Caco-2 (cell line): ENCODE data around the gene RNLS. TPM values are rescaled to one million over a fixed set of nuclear protein-coding genes. Genes with fewer than 3 reads are reported as not detected.

ENCODE experiments used
- BruUV-seq: library from RNA; stranded (reverse); fragments of 400-500 nt; replicated peaks from 2 replicates; lab custom pipeline; 2021; lab: Mats Ljungman, UMichigan
- CTCF ChIA-PET: fragments of 300-600 bp; sonication (Branson Sonifier 250); formaldehyde crosslinking; loops from one replicate; lab custom pipeline; 2022; ENCODE audit warnings: antibody characterized with exemption; lab: Charles Lee
- POLR2A ChIA-PET: fragments of 300-600 bp; sonication (Branson Sonifier 250); formaldehyde crosslinking; loops from one replicate; lab custom pipeline; 2022; ENCODE audit warnings: antibody characterized with exemption; lab: Charles Lee
- DNase-seq, 2 experiments: peaks; one replicate each; pipeline versions ENCODE4 v3.0.0 to v3.0.0-alpha.2; 2020 to 2022
- H3K27me3 ChIP-seq: replicated peaks from 2 replicates; pipeline ENCODE4 v1.6.0; 2011; ENCODE audit warnings: low read length; ENCODE audit not compliant: control insufficient read depth, insufficient read depth
- H3K36me3 ChIP-seq: 2 replicates; pipeline ENCODE4 v1.5.1; 2011; ENCODE audit warnings: low read length; ENCODE audit not compliant: control insufficient read depth, insufficient read depth
- H3K4me1 ChIP-seq: fragments of 250-450 bp; sonication (Bioruptor Pico); 2 replicates; pipeline ENCODE4 v1.5.1; 2020; ENCODE audit warnings: mild to moderate bottlenecking
- H3K4me3 ChIP-seq: 2 replicates; pipeline ENCODE4 v1.5.1; 2011; ENCODE audit warnings: low read depth, mild to moderate bottlenecking, control low read depth, low read length
- H3K9me3 ChIP-seq: fragments of 250-450 bp; sonication (Bioruptor Pico); 2 replicates; pipeline ENCODE4 v1.5.1; 2020; ENCODE audit warnings: mild to moderate bottlenecking, moderate library complexity
- H3K27ac Mint-ChIP-seq: one replicate; pipeline ENCODE4 v1.8.0; 2022; ENCODE audit warnings: mixed read lengths; ENCODE audit not compliant: unreplicated experiment
- H3K27me3 Mint-ChIP-seq: one replicate; pipeline ENCODE4 v1.8.0; 2022; ENCODE audit warnings: mixed read lengths; ENCODE audit not compliant: insufficient read depth, unreplicated experiment
- H3K36me3 Mint-ChIP-seq: one replicate; pipeline ENCODE4 v1.8.0; 2022; ENCODE audit warnings: mild to moderate bottlenecking, mixed read lengths; ENCODE audit not compliant: insufficient read depth, unreplicated experiment
- H3K4me1 Mint-ChIP-seq: one replicate; pipeline ENCODE4 v1.8.0; 2022; ENCODE audit warnings: low read depth, mixed read lengths; ENCODE audit not compliant: unreplicated experiment
- H3K4me3 Mint-ChIP-seq: one replicate; pipeline ENCODE4 v1.8.0; 2022; ENCODE audit warnings: mild to moderate bottlenecking, moderate library complexity, mixed read lengths; ENCODE audit not compliant: unreplicated experiment
- H3K9me3 Mint-ChIP-seq: one replicate; pipeline ENCODE4 v1.8.0; 2022; ENCODE audit warnings: mixed read lengths; ENCODE audit not compliant: unreplicated experiment
- intact Hi-C: fragments of 100-400 bp; cut with micrococcal nuclease; formaldehyde crosslinking; loops from one replicate; pipeline ENCODE4 v1.10.0; 2022; ENCODE audit not compliant: unreplicated experiment
- total RNA-seq: library from RNA; stranded (reverse); gene quantifications from 2 replicates; pipeline ENCODE4 v1.2.3, GENCODE V29; 2022
- TF ChIP-seq, protein P1 (sequence below), 2 experiments: fragments of 200-600 bp in 1 of 2; IDR thresholded peaks; 1 replicate in 1 of 2; 2 replicates in 1 of 2; pipeline versions ENCODE4 v1.5.1 to v1.8.0; 2011 to 2022; ENCODE audit warnings: antibody characterized with exemption in 1 of 2, control low read depth in 1 of 2, inconsistent platforms in 1 of 2, low read depth in 1 of 2, low read length in 1 of 2, mild to moderate bottlenecking in 1 of 2, moderate library complexity in 1 of 2; ENCODE audit not compliant: insufficient read depth in 1 of 2, severe bottlenecking in 1 of 2, unreplicated experiment in 1 of 2

RNLS gene
- total RNA-seq, 1 experiment from 2014 or later, result 5.7 TPM

DNA sequence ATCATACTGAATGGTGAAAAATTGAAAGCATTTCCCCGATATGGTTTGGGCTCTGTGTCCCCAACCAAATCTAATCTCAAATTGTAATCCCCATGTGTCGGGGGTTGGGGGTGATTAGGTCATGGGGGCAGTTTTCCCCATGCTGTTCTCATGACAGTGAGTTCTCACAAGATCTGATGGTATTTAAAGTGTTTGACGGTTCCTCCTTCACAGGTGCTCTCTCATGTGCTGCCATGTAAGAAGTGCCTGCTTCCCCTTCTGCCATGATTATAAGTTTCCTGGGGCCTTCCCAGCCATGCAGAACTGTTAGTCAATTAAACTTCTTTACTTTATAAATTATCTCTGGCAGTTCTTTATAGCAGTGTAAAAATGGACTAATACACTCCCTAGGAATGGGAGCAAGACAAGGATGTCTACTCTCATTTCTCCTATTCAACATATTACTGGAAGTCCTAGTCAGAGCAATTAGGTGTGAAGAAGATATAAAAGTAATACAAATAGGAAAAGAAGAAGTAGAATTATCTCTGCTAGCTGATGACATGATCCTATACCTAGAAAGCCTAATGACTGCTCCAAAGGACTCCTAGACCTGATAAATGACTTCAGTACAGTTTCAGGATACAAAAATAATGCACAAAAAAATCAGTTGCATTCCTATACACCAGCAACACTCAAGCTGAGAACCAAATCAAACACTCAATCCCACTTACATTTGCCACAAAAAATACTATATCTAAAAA, 260.6 kb downstream of the RNLS start:
- BruUV-seq, result no TSS peak
- H3K4me3 ChIP-seq, result no peak overlapping the region
- CTCF ChIA-PET, result no interaction called here
- Mint-ChIP-seq H3K4me1 (no peaks in the 10 kb centered on the region), H3K4me3 (no peak overlapping the region), H3K36me3 (no peaks in the 10 kb centered on the region), H3K27ac (no peak overlapping the region), H3K9me3 (peaks cover 43% of the 10 kb centered on the region), H3K27me3 (peaks cover 3% of the 10 kb centered on the region)
- TF ChIP-seq, protein P1, sequence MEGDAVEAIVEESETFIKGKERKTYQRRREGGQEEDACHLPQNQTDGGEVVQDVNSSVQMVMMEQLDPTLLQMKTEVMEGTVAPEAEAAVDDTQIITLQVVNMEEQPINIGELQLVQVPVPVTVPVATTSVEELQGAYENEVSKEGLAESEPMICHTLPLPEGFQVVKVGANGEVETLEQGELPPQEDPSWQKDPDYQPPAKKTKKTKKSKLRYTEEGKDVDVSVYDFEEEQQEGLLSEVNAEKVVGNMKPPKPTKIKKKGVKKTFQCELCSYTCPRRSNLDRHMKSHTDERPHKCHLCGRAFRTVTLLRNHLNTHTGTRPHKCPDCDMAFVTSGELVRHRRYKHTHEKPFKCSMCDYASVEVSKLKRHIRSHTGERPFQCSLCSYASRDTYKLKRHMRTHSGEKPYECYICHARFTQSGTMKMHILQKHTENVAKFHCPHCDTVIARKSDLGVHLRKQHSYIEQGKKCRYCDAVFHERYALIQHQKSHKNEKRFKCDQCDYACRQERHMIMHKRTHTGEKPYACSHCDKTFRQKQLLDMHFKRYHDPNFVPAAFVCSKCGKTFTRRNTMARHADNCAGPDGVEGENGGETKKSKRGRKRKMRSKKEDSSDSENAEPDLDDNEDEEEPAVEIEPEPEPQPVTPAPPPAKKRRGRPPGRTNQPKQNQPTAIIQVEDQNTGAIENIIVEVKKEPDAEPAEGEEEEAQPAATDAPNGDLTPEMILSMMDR (IDR thresholded peaks at IDR 0.05; ENCODE audit: insufficient read depth in 1 of 2, low read depth in 1 of 2, low read length in 1 of 2, severe bottlenecking in 1 of 2, unreplicated experiment in 1 of 2), result no peak
- no peaks in the 10 kb centered on the region for H3K27me3 ChIP-seq
- intact Hi-C loops, result no loop called here
- no peaks in the 10 kb centered on the region for H3K4me1 ChIP-seq
- no peak for DNase-seq
- POLR2A ChIA-PET, result no interaction called here
- H3K36me3 ChIP-seq, result no peaks in the 10 kb centered on the region
- peaks cover 16% of the 10 kb centered on the region; the same call in 1 of the 2 replicates for H3K9me3 ChIP-seq

DNA sequence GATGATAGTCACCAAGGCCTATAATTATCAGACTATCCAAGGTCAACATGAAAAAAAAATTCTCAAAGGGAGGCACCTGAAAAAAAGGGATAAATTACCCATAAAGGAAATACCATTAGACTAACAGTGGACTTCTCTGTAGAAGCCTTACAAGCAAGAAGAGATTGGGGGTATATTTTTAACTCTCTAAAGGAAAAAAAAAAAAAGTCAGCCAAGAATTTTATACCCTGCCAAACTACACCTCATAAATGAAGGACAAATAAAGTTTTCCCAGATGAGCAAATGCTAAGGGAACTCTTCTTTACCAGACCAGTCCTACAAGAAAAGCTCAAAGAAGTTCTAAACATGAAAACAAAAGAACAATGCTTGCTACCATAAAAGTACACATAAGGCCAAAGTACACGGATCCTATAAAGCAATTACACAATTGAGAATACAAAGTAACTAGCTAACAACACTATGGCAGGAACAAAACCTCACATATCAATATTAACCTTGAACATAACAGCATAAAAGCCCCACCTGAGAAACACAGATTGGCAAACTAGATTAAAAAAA, 263.1 kb downstream of the RNLS start:
- intact Hi-C loops, result no loop called here
- POLR2A ChIA-PET, result no interaction called here
- H3K9me3 ChIP-seq, result peaks cover 16% of the 10 kb centered on the region; the same call in 1 of the 2 replicates
- no peak for DNase-seq
- Mint-ChIP-seq H3K4me3 (no peak overlapping the region), H3K27me3 (peaks cover 3% of the 10 kb centered on the region), H3K9me3 (peaks cover 43% of the 10 kb centered on the region), H3K27ac (no peak overlapping the region), H3K36me3 (no peaks in the 10 kb centered on the region), H3K4me1 (no peaks in the 10 kb centered on the region)
- no TSS peak for BruUV-seq
- no peaks in the 10 kb centered on the region for H3K36me3 ChIP-seq
- H3K4me1 ChIP-seq, result no peaks in the 10 kb centered on the region
- H3K4me3 ChIP-seq, result no peak overlapping the region
- TF ChIP-seq, protein P1 (IDR thresholded peaks at IDR 0.05; ENCODE audit: insufficient read depth in 1 of 2, low read depth in 1 of 2, low read length in 1 of 2, severe bottlenecking in 1 of 2, unreplicated experiment in 1 of 2), result no peak
- CTCF ChIA-PET, result no interaction called here
- no peaks in the 10 kb centered on the region for H3K27me3 ChIP-seq

DNA sequence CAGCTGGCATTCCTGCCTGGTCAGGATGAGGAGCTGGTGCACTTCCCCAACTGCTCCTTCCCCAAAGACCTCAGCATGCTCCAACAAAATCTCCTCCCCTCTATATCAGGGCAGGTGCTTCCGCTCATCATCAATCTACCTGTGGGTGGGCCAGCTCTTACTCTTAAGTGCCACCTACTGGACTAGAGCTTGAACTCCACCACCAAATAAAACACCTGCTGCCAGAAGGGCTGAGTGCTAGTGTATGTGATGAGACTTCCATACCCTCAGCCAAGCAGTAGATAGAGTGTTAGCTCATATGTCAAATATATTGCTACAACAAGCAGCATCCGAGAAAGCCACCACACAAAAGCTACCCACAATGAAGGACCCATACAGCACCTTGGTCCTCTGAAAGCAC, 264.3 kb downstream of the RNLS start:
- Mint-ChIP-seq H3K4me1 (no peaks in the 10 kb centered on the region), H3K27ac (no peak overlapping the region), H3K9me3 (peaks cover 43% of the 10 kb centered on the region), H3K27me3 (peaks cover 3% of the 10 kb centered on the region), H3K4me3 (no peak overlapping the region), H3K36me3 (no peaks in the 10 kb centered on the region)
- H3K9me3 ChIP-seq, result peaks cover 16% of the 10 kb centered on the region; the same call in 1 of the 2 replicates
- ChIA-PET POLR2A (no interaction called here), CTCF (no interaction called here)
- intact Hi-C loops, result no loop called here
- H3K4me1 ChIP-seq, result no peaks in the 10 kb centered on the region
- H3K36me3 ChIP-seq, result no peaks in the 10 kb centered on the region
- no peak for DNase-seq
- no peaks in the 10 kb centered on the region for H3K27me3 ChIP-seq
- BruUV-seq, result no TSS peak
- TF ChIP-seq, protein P1 (IDR thresholded peaks at IDR 0.05; ENCODE audit: insufficient read depth in 1 of 2, low read depth in 1 of 2, low read length in 1 of 2, severe bottlenecking in 1 of 2, unreplicated experiment in 1 of 2), result no peak
- no peak overlapping the region for H3K4me3 ChIP-seq
